GM12878 (cell line): ENCODE measurements around the gene MYH9.

Source experiments
- BMI1 ChIP-seq: fragments of 450-650 bp; IDR thresholded peaks from 2 replicates; pipeline ENCODE4 v1.6.1; 2016; ENCODE audit warnings: mild to moderate bottlenecking, moderate library complexity, borderline replicate concordance
- TAF1 ChIP-seq: IDR thresholded peaks from 2 replicates; pipeline ENCODE4 v1.6.1; 2011; ENCODE audit warnings: mild to moderate bottlenecking, low read depth, low read length, borderline replicate concordance

DNA sequence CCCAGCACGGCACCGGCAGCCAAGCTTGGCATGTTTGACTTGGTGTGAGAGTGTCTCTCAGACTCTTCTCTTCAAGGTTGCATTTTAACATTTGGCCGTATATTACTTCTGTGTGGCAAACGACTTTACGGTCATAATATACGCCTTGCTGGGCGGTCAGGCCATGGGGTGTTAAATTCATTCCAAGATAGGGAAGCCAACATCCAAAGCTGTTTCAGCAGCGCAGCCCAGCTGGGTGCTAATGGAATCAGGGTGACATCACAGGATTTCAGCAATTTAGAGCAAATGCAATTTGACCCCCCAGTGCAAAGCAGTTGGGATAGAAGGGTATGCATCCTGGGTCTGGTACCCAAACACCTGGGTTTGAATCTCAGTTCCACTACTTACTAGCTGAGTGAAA is 16.7 kb upstream of the MYH9 start:
- TF ChIP-seq BMI1, result no peak
- no peak for TF ChIP-seq TAF1
